AML-193 (cell line): ENCODE data around the gene TRAPPC3L.

ENCODE experiments used
- DNase-seq, 2 experiments: peaks; one replicate each; lab custom pipeline; 2025; lab: John Stamatoyannopoulos, UW

The TRAPPC3L gene

DNA sequence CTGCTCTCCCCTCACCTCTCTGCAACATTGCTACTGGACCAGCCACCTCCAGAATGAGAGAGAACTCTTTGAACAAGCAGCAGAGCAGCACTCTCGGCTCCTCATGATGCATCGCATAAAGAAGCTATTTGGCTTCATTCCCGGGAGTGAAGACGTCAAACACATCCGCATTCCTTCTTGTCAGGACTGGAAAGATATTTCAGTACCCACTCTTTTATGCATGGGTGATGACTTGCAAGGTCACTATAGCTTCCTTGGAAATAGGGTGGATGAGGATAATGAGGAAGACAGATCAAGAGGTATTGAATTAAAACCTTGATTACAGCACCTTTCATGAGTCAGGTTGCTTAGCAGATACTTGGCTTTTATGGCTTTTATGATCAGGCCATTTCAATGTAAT, 12.4 kb upstream of the TRAPPC3L start:
- DNase-seq: no peak

DNA sequence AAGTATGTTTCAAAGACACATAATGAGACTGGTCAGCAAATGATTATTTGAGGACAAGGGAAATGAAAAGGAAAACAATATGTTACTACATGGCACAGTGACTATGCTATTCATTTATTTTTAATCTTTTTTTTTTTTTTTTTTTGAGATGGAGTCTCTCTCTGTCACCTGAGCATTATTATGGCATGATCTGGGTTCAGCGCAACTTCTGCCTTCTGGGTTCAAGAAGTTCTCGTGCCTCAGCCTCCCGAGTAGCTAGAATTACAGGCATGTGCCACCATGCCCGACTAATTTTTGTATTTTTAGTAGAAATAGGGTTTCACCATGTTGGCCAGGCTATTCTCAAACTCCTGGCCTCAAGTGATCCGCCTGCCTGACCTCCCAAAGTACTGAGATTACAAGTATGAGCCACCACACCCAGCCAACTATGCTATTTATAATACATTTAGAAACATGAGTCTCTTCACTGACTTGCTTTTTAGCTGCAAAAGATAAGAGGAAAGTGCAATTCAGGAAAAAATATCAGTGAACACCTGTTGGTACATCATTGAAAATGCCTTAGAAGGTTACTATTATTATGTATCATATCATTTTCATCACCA, 11.4 kb upstream of the TRAPPC3L start:
- no peak for DNase-seq

DNA sequence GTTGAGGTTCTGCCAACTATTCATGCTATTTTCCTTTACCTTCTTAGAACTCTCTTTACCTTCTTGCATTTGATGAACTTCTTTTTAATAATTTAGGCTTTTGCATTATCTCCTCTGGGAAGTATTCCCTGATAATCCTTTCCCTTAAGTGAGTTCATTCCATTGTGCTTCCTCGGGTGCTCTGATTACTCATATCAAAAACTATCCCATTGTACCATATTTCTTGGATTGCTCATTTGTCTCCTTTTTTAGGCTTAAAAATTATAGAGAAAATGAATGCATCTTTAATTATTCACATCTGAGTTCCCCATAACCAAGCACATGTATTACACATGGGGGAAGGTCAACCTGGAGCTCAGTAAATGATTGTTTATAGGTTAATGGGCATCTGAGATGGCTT, 10.6 kb upstream of the TRAPPC3L start:
- DNase-seq: no peak

GRCh38 chr6:116553451-116553850, 8.0 kb upstream of the TRAPPC3L start, which contains the start of gene CALHM4:
Gene CALHM4 (plus strand): TSS chr6:116553751. CDS start chr6:116553794, 43 bp downstream.
- DNase-seq: no peak

- no peak for DNase-seq
Measured at GRCh38 chr6:116550796-116551195, 5.3 kb upstream of the TRAPPC3L start.

DNA sequence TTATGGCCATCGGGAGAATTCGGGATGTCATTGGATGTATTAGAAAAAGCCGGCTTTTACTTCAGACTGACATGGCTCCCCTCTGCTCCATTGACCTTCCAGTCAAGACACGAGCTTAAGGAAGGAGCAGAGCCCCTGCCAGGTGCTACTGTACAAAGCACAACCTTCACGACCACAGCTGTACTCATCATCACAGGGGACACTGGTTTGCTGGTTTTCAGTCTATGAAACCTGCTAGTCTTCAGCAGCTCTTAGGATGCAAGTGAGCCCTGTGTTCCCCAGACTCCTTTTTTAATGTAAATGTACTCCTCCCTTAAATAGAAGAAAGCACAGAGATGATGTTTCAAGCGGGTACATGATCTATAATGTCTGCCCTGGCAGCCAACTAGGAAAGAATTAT, 1.9 kb upstream of the TRAPPC3L start:
- no peak for DNase-seq

DNA sequence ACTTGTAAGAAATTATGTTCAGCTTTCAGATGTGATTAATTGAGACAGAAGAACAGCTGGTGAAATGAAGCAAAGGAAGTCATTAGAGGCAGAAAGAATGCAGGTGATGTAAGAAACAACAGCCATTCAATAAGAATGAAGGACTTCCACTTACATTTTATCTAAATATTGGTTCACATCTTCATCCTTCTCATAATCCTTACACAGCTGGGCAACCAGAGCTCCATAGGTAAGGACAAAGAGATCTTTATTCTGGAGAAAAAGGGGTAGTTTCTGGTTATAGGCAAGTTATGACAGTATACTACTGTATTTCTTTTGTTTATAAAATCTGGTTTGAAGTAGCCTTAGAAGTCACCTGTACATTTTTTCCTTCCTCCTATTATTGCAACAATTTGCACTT, 2.3 kb downstream of the TRAPPC3L start:
- no peak for DNase-seq

- no peak for DNase-seq
Measured at GRCh38 chr6:116542426-116542825, 3.1 kb downstream of the TRAPPC3L start.

GRCh38 chr6:116536216-116536621, 9.3 kb downstream of the TRAPPC3L start:
- DNase-seq: peak; percentile 81 to 84

GRCh38 chr6:116535109-116535508, 10.4 kb downstream of the TRAPPC3L start:
- no peak for DNase-seq

DNA sequence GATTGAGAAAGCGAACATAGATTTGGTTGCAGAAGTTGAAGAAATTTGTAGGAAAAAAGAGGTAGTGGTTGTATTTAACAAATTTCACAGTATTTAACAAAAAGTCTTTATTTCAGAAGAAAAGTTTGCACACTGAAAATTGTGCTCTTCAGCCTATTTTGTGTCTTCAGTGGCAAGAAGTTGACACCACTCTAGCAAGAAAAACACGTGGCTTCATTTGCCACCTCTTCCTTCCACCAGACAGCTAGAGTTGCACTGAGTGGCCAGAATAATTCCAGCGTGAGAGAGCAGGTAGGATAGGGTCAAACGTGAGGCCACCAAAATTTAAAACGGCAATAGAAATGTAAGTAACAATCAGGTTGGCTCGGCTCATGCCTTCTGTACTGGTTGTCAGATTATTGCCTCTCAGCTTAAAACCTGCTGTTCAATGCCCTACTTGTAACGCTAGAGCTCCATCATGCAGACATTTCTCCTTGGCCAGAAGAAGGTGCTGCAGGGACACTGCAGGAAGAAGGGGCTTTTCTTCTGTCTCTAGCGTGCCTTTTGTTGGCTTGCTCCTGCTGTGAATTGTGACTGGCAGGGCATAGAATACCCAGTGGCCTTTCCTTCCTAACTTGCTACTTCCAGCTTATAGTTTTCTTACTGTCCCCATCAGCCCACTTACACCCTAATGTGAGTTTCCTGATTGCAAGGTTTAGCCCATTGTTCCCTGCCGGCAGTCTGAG, 12.1 kb downstream of the TRAPPC3L start:
- DNase-seq: no peak

DNA sequence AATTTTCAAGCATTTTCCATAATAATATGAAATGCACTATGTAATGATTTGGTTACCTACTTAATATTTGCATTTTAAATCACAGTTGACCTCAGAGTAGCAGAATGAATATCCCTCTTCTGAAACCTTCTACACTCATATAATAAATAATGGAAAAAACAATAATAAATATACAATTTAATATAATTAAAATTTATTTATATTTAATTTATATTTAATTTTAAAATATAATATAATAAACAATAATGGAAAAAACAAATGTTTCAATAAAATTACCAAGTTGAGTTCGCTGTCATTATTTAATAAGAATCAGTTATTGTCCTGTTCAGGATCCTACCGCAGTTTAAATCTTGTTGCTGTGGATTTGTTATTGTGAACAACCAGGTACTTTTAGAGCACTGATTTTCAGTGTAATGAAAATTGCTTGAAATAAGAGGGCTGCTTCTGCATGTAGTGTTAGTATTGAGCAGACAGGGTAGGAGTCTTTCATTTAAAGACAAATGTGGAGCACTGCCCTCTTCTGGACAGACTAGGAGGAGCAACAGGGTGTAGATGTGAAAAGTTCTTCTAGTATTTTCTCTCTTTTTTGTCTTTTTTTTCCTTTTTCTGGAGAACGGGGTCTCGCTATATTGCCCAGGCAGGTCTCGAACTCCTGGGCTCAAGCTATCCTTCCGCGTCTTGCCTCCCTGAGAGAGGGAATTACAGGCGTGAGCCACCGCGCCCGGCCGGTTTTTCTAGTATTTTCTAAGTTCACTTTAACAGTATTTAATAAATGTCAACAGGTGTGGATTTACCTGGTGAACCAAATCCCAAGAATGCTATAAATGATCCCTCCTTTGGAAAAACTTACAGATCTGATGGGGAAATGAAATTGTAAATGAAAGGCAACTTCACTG, 13.6 kb downstream of the TRAPPC3L start:
- peak; percentile 93 to 94 for DNase-seq

DNA sequence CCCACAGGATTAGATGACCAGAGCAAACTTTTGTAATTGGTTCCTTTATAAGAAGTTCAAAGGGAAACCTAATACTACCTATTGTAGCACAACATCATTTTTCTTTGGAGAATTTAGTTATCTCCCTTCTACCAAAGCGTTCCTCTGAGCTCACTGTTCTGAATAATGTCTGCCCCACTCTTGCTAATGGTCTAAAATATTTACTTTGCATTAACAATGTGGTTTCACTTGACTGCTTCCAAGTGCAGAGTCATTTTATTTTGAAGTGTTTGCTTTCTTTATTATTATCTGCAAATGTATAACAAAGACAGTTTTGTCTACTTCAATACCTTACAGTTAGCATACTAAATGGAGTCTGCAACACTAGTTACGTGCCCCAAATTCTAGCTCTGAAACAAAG, 15.0 kb downstream of the TRAPPC3L start:
- no peak for DNase-seq

GRCh38 chr6:116529466-116530290, 15.8 kb downstream of the TRAPPC3L start:
- DNase-seq: no peak

- no peak for DNase-seq
Measured at GRCh38 chr6:116528780-116529179, 16.7 kb downstream of the TRAPPC3L start.

- DNase-seq: no peak
Measured at GRCh38 chr6:116528133-116528532, 17.4 kb downstream of the TRAPPC3L start.

DNA sequence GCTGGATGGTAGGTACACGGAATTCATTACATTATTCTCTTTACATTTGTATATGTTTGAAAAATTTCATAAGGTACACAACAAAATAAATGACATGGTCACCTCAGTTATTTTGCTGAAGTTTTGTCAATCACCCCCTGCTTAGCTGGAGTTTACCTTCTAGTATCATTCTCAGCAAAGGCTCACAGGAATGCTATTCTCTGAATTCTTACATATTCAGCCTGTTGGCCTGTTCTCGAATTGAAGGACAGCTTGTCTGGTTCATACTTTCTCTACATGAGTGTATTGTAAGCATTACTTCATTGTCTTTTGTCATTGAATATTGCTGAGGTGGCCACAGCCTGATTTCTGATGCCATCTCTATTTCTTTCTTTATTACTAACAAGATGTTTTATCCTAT, 21.2 kb downstream of the TRAPPC3L start:
- no peak for DNase-seq

- DNase-seq: no peak
Measured at GRCh38 chr6:116522896-116523295, 22.6 kb downstream of the TRAPPC3L start.

- DNase-seq: no peak
Measured at GRCh38 chr6:116518621-116519368, 26.7 kb downstream of the TRAPPC3L start.

GRCh38 chr6:116515141-116515540, 30.3 kb downstream of the TRAPPC3L start:
- DNase-seq: no peak

GRCh38 chr6:116514111-116514510, 31.4 kb downstream of the TRAPPC3L start:
- peak; percentile 41 to 44 for DNase-seq
